ENCODE results near the gene EDC3. TPM values are rescaled to one million over a fixed set of nuclear protein-coding genes. Genes with fewer than 3 reads are reported as not detected.
"Not testable (repeated sequence)": the region's sequence is repeated elsewhere in the genome, so short reads cannot be mapped to it uniquely, and the experiment has no call there.

EDC3 gene
- polyA plus RNA-seq, 1 experiment = 44.2 TPM

DNA sequence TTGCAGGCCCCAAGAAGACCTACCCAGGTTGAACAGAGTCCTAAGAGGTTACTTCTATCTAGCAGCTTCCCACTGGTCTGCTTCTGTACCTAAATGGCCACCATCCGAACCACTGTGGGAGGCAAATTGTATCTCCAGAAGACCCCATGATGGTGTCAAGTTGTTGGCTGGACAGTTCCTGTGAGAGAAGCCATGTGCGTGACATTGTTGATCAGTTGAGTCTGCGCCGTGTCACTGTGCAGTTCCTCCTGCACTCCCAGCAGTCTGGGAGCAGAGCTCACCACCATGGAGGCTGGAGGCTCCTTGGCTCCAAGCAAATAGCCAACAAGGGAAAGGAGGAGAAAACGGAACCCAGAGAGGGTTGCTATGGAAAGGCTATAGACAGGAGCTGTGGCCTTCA lies 37.0 kb upstream of the EDC3 start:
- POLR2A ChIA-PET = no interaction called here
- H3K27me3 ChIP-seq (ENCODE audit: control insufficient read depth, insufficient read depth, low read length) = peaks cover 38% of the 10 kb centered on the region
- no peaks in the 10 kb centered on the region for H3K36me3 ChIP-seq (ENCODE audit: control insufficient read depth, insufficient read depth, low read length)
- no peak overlapping the region for H3K4me3 ChIP-seq (ENCODE audit: low read depth, low read length)
- CTCF ChIA-PET = interaction anchor here (0.5 to 1.1 kb wide), 2 partner anchors 35 to 169 kb away, joined by 3 read pairs; no protein-coding TSS in a partner anchor
- TF ChIP-seq, protein P1, sequence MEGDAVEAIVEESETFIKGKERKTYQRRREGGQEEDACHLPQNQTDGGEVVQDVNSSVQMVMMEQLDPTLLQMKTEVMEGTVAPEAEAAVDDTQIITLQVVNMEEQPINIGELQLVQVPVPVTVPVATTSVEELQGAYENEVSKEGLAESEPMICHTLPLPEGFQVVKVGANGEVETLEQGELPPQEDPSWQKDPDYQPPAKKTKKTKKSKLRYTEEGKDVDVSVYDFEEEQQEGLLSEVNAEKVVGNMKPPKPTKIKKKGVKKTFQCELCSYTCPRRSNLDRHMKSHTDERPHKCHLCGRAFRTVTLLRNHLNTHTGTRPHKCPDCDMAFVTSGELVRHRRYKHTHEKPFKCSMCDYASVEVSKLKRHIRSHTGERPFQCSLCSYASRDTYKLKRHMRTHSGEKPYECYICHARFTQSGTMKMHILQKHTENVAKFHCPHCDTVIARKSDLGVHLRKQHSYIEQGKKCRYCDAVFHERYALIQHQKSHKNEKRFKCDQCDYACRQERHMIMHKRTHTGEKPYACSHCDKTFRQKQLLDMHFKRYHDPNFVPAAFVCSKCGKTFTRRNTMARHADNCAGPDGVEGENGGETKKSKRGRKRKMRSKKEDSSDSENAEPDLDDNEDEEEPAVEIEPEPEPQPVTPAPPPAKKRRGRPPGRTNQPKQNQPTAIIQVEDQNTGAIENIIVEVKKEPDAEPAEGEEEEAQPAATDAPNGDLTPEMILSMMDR (IDR thresholded peaks at IDR 0.05; ENCODE audit: insufficient read depth, low read depth, low read length) = no peak
- no peak for DNase-seq (ENCODE audit: low read depth)

DNA sequence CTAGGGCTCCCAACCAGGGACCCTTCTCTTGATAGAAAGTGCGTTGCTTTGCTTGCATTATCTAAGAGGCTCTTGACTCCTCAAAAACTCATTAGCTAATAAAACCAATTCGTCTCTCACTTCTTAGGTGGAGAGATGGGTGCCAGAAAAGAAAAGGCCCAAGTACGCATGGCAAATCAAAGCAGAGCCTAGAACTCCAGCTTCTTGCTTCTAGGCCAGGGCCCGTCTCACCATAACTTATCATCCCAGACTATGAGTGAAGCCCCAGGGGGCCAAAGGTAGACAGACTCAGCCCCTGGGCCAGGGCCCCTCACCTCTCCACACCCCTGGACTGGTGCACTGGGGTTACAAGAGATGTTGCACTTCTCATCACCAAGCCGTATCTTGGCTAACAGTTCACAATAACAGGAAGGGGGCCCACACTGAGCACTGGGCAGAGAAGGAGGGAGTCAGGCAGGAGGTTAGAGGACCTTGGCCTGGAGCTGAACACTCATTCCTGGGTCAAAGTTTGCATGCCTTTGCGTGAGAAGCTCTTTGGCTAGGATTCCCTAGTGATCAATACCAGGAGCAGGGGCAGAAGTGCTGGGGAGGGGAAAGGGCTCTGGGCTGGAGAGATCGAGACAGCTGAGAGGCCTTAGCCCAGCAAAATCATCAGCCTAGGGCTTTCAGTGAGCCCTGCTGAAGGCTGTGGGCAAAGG lies 34.9 kb upstream of the EDC3 start:
- Histone ChIP-seq H3K4me3 (ENCODE audit: low read depth, low read length) (no peak overlapping the region), H3K36me3 (ENCODE audit: control insufficient read depth, insufficient read depth, low read length) (no peaks in the 10 kb centered on the region), H3K27me3 (ENCODE audit: control insufficient read depth, insufficient read depth, low read length) (peaks cover 44% of the 10 kb centered on the region)
- no peak for DNase-seq (ENCODE audit: low read depth)
- CTCF ChIA-PET = interaction anchor here (1.3 kb wide), 1 partner anchor 40 kb away, joined by 3 read pairs; no protein-coding TSS in a partner anchor
- POLR2A ChIA-PET = no interaction called here
- TF ChIP-seq, protein P1 (IDR thresholded peaks at IDR 0.05; ENCODE audit: insufficient read depth, low read depth, low read length) = no peak

DNA sequence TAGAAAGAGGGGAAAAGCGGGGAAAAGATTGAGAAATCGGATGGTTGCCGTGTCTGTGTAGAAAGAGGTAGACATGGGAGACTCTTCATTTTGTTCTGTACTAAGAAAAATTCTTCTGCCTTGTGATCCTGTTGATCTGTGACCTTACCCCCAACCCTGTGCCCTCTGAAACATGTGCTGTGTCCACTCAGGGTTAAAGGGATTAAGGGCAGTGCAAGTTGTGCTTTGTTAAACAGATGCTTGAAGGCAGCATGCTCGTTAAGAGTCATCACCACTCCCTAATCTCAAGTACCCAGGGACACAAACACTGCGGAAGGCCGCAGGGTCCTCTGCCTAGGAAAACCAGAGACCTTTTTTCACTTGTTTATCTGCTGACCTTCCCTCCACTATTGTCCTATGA lies 33.5 kb upstream of the EDC3 start:
- POLR2A ChIA-PET; H3K36me3 ChIP-seq (ENCODE audit: control insufficient read depth, insufficient read depth, low read length); H3K4me3 ChIP-seq (ENCODE audit: low read depth, low read length); CTCF ChIA-PET; DNase-seq (ENCODE audit: low read depth): not testable (repeated sequence)
- H3K27me3 ChIP-seq (ENCODE audit: control insufficient read depth, insufficient read depth, low read length) = peaks cover 43% of the 10 kb centered on the region

DNA sequence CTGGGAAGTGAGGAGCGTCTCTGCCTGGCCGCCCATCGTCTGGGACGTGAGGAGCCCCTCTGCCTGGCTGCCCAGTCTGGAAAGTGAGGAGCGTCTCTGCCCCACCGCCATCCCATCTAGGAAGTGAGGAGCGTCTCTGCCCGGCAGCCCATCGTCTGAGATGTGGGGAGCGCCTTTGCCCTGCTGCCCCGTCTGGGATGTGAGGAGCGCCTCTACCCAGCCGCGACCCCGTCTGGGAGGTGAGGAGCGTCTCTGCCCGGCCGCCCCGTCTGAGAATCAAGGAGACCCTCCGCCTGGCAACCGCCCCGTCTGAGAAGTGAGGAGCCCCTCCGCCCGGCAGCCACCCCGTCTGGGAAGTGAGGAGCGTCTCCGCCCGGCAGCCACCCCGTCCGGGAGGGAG lies 32.9 kb upstream of the EDC3 start:
- peaks cover 40% of the 10 kb centered on the region for H3K27me3 ChIP-seq (ENCODE audit: control insufficient read depth, insufficient read depth, low read length)
- CTCF ChIA-PET = not testable (repeated sequence)

DNA sequence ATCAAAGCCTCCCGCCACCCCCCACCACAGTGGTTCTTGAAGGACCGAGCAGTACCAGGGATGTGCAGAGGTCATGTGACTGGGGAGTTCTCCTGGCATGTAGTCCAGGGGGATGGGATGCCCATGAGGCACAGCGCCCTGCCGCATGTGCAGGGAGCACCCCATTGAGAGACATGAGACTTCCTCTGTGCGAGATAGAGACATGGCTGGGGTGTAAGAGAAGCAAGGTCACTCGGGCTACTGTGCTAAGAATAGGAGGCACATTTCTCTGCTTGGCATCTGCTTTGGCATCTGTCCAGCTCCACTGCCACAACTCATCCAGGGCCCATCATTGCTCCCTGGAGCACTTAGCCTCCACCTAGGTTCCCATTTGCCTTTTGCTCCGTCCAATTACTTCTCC lies 31.9 kb upstream of the EDC3 start:
- ChIA-PET POLR2A (no interaction called here), CTCF (interaction anchor here (1.1 kb wide), 1 partner anchor 18 kb away, joined by 3 read pairs; no protein-coding TSS in a partner anchor)

More for the DNA sequence above, 32.9 kb upstream of the EDC3 start:
- H3K36me3 ChIP-seq (ENCODE audit: control insufficient read depth, insufficient read depth, low read length); H3K4me3 ChIP-seq (ENCODE audit: low read depth, low read length); DNase-seq (ENCODE audit: low read depth); POLR2A ChIA-PET: not testable (repeated sequence)

DNA sequence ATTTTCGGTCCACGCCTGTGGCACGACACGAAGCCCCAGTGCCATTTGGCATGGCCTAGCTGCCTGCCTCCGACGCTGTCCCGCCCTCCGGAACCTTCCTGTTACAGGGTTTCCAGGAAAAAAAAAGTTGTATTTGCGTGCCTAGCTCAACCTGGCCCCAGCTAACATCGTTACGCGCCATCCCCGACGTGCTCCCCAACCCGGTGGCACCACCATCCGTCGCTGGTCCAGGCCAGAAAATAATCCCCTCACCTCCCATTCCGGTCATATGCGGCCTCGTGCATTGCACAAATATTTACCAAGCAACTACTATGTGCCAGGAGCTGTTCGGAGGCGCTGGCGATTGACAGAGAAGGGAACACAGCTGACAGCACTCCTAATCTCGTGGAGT lies 30.9 kb upstream of the EDC3 start:
- ChIA-PET CTCF (interaction anchor here (0.6 to 3.6 kb wide), 3 partner anchors 10 to 47 kb away, joined by 3 to 10 read pairs (median 4); no protein-coding TSS in a partner anchor), POLR2A (no interaction called here)
- Histone ChIP-seq H3K4me3 (ENCODE audit: low read depth, low read length) (peak overlapping the region; percentile 44), H3K27me3 (ENCODE audit: control insufficient read depth, insufficient read depth, low read length) (peaks cover 30% of the 10 kb centered on the region), H3K36me3 (ENCODE audit: control insufficient read depth, insufficient read depth, low read length) (no peaks in the 10 kb centered on the region)
- no peak for DNase-seq (ENCODE audit: low read depth)
- TF ChIP-seq, protein P1 (IDR thresholded peaks at IDR 0.05; ENCODE audit: insufficient read depth, low read depth, low read length) = no peak

More for the DNA sequence above, 31.9 kb upstream of the EDC3 start:
- TF ChIP-seq, protein P1 (IDR thresholded peaks at IDR 0.05; ENCODE audit: insufficient read depth, low read depth, low read length) = no peak
- Histone ChIP-seq H3K36me3 (ENCODE audit: control insufficient read depth, insufficient read depth, low read length) (no peaks in the 10 kb centered on the region), H3K27me3 (ENCODE audit: control insufficient read depth, insufficient read depth, low read length) (peaks cover 35% of the 10 kb centered on the region), H3K4me3 (ENCODE audit: low read depth, low read length) (no peak overlapping the region)
- no peak for DNase-seq (ENCODE audit: low read depth)

Measured in BJ (cell line).